Testis (tissue), 3 donors: ENCODE measurements around the gene HEXIM1. TPM values are rescaled to one million over a fixed set of nuclear protein-coding genes. Genes with fewer than 3 reads are reported as not detected.
A peak's percentile ranks its signal among the peaks of the same experiment; 100 is the strongest.

Experiments
- DNase-seq: peaks from one replicate; pipeline ENCODE4 v3.0.0-alpha.2; 2019
- H3K27ac ChIP-seq, 2 donors: fragments of 200-600 bp; sonication (generic); one replicate each; pipeline ENCODE4 v1.5.1; 2019
- H3K27me3 ChIP-seq: fragments of 200-600 bp; sonication (generic); one replicate; pipeline ENCODE4 v1.5.1; 2019
- H3K36me3 ChIP-seq: fragments of 200-600 bp; sonication (generic); one replicate; pipeline ENCODE4 v1.5.1; 2017; ENCODE audit warnings: low read depth; ENCODE audit errors: missing control alignments
- H3K4me1 ChIP-seq: fragments of 200-600 bp; sonication (generic); one replicate; pipeline ENCODE4 v1.5.1; 2019
- H3K4me3 ChIP-seq, 2 donors: fragments of 200-600 bp; sonication (generic); one replicate each; pipeline ENCODE4 v1.5.1; 2017 to 2019
- H3K9me3 ChIP-seq: fragments of 200-600 bp; sonication (generic); one replicate; pipeline ENCODE4 v1.5.1; 2017
- POLR2A ChIP-seq: fragments of 450-650 bp; IDR thresholded peaks from one replicate; pipeline ENCODE4 v1.6.1; 2017; ENCODE audit warnings: antibody characterized with exemption, mild to moderate bottlenecking, moderate library complexity
- WGBS, 2 donors: methylation state at CpG; one replicate each; pipeline ENCODE4 v1.1.5; 2018; 5-methylcytosine and 5-hydroxymethylcytosine counted together
- intact Hi-C: fragments of 100-400 bp; cut with DNase I; formaldehyde crosslinking; loops from one replicate; pipeline ENCODE4 v1.15.1; 2023; ENCODE audit warnings: low total_unique reads
- polyA plus RNA-seq: library from polyadenylated mRNA; stranded (reverse); fragments of 350-450 nt; fragmentation: Illumina TruSeq; extraction: RNeasy Lipid Tissue Mini Kit (QIAGEN cat#74804); gene quantifications from one replicate; pipeline ENCODE4 v1.2.3, GENCODE V29; 2014; ENCODE audit warnings: low read depth, low replicate concordance; ENCODE audit not compliant: insufficient read depth
- total RNA-seq, 2 donors: library from RNA; depleted of rRNA; stranded (reverse); fragments of >200 nt; gene quantifications; one replicate each; pipeline ENCODE4 v1.2.3, GENCODE V29; 2016
- TF ChIP-seq, protein P1 (sequence below), 3 experiments: fragments of 450-650 bp in 2 of 3; fragments of 200-600 bp in 1 of 3; sonication (generic) in 1 of 3; IDR thresholded peaks; one replicate each; pipeline ENCODE4 v1.5.1; 2016 to 2019; ENCODE audit warnings: antibody characterized with exemption in 3 of 3, mild to moderate bottlenecking in 2 of 3, moderate library complexity in 1 of 3

Gene HEXIM1
- total and polyA plus RNA-seq, 3 donors from 2014 or later = 38.8 to 68.8 (median 51.8) TPM

DNA sequence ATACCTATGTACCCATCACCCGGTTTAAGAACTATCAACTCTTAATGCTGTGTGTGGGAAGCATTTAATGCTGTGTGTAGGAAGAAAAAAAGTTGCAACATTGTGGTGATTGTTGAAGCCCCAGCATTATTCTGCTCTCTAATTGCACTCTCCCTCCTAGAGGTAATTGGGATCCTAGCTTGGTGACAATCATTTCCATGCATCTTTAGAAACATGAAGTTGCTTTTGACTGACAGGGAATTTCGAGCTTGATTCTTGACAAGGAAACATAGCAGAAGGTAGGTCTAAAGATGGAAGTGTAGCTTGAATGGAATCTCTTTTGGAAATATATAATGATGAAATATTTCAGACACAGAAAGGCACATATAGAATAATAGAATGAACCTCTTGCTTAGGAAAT is 40.7 kb downstream of the HEXIM1 start:
- 52 to 60% methylated on average over 2 of the region's 2 CpGs for WGBS, 2 donors
- H3K9me3 ChIP-seq = no peaks in the 10 kb centered on the region
- no peak overlapping the region for H3K27ac ChIP-seq
- no peaks in the 10 kb centered on the region for H3K27me3 ChIP-seq
- no peaks in the 10 kb centered on the region for H3K36me3 ChIP-seq
- TF ChIP-seq, protein P1, sequence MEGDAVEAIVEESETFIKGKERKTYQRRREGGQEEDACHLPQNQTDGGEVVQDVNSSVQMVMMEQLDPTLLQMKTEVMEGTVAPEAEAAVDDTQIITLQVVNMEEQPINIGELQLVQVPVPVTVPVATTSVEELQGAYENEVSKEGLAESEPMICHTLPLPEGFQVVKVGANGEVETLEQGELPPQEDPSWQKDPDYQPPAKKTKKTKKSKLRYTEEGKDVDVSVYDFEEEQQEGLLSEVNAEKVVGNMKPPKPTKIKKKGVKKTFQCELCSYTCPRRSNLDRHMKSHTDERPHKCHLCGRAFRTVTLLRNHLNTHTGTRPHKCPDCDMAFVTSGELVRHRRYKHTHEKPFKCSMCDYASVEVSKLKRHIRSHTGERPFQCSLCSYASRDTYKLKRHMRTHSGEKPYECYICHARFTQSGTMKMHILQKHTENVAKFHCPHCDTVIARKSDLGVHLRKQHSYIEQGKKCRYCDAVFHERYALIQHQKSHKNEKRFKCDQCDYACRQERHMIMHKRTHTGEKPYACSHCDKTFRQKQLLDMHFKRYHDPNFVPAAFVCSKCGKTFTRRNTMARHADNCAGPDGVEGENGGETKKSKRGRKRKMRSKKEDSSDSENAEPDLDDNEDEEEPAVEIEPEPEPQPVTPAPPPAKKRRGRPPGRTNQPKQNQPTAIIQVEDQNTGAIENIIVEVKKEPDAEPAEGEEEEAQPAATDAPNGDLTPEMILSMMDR (IDR thresholded peaks at IDR 0.05) = no peak
- no peak for TF ChIP-seq POLR2A
- peaks cover 7% of the 10 kb centered on the region for H3K4me1 ChIP-seq
- intact Hi-C loops = no loop called here
- no peak for DNase-seq
- no peak overlapping the region for H3K4me3 ChIP-seq

GRCh38 chr17:45190503-45191255 is 42.4 kb downstream of the HEXIM1 start:
- Histone ChIP-seq H3K4me1 (peaks cover 7% of the 10 kb centered on the region), H3K27me3 (no peaks in the 10 kb centered on the region), H3K4me3 (no peak overlapping the region), H3K9me3 (no peaks in the 10 kb centered on the region), H3K36me3 (no peaks in the 10 kb centered on the region), H3K27ac (peak overlapping the region; percentile 5 to 41)
- intact Hi-C loops = no loop called here
- DNase-seq = no peak
- no peak for TF ChIP-seq POLR2A
- TF ChIP-seq, protein P1 (IDR thresholded peaks at IDR 0.05) = no peak
- 71 to 80% methylated on average over 11 of the region's 11 CpGs for WGBS, 2 donors

DNA sequence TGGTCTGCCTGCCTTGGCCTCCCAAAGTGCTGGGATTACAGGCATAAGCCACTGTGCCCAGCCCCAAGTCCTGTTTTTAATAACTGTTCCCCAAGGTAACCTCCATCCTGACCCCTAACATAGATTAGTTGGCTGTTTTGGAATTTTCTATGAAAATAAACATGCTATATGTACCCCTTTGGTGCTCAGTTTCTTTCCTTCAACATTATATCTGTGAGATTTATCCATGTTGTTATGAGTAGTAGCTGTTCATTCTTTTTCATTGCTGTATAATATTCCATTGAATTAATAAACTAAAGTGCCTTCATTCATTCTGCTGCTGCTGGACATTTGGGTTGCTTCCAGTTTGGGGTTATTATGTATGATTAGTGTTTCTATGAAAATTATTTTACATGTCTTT is 47.1 kb downstream of the HEXIM1 start:
- no peaks in the 10 kb centered on the region for H3K36me3 ChIP-seq
- peaks cover 22% of the 10 kb centered on the region for H3K4me1 ChIP-seq
- peak overlapping the region in 1 of 2 donors; percentile 39 for H3K27ac ChIP-seq
- intact Hi-C loops = no loop called here
- H3K4me3 ChIP-seq = no peak overlapping the region
- no peaks in the 10 kb centered on the region for H3K27me3 ChIP-seq
- no peaks in the 10 kb centered on the region for H3K9me3 ChIP-seq
- DNase-seq = no peak
- TF ChIP-seq, protein P1 (IDR thresholded peaks at IDR 0.05) = no peak

GRCh38 chr17:45197108-45197507 is 48.8 kb downstream of the HEXIM1 start:
- Histone ChIP-seq H3K4me1 (peaks cover 21% of the 10 kb centered on the region), H3K4me3 (no peak overlapping the region), H3K36me3 (no peaks in the 10 kb centered on the region), H3K27ac (peak overlapping the region; percentile 13 to 43), H3K9me3 (no peaks in the 10 kb centered on the region), H3K27me3 (no peaks in the 10 kb centered on the region)
- intact Hi-C loops = no loop called here
- 67 to 71% methylated on average over 6 of the region's 6 CpGs for WGBS, 2 donors
- TF ChIP-seq, protein P1 (IDR thresholded peaks at IDR 0.05) = no peak
- no peak for TF ChIP-seq POLR2A
- DNase-seq = no peak
